OCI-LY3 (cell line): ENCODE measurements around the gene TMEM272.

Experiments
- EZH2phosphoT487 ChIP-seq: fragments of 200-600 bp; shearing (Covaris generic); IDR thresholded peaks from 2 replicates; pipeline ENCODE4 v1.6.1; 2018; ENCODE audit warnings: antibody characterized with exemption, mixed run types, low read depth
- TF ChIP-seq, protein P1 (sequence below): fragments of 200-600, 300-600 bp; sonication (generic); IDR thresholded peaks from 2 replicates; pipeline ENCODE4 v1.5.1; 2014; ENCODE audit warnings: antibody characterized with exemption, low read length, low read depth

DNA sequence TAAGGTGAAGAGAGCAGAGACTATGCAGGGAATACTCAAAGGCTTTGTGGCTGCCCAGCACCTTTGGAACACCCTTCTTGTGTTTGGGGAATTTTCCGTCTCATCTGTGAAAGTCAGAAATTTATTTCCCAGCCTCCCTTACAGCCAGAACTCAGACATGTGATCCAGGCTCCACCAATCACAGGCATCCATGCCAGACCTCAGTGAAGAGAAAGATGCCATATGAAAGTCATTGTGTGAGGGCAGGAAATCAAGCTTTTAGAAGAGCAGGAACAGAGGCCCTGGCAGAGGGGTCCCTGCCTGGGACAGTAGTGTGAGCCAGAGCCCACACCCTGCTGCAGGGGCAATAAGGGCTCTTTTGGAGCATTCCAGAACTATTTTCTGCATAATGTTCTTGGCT is 28.9 kb upstream of the TMEM272 start:
- TF ChIP-seq, protein P1, sequence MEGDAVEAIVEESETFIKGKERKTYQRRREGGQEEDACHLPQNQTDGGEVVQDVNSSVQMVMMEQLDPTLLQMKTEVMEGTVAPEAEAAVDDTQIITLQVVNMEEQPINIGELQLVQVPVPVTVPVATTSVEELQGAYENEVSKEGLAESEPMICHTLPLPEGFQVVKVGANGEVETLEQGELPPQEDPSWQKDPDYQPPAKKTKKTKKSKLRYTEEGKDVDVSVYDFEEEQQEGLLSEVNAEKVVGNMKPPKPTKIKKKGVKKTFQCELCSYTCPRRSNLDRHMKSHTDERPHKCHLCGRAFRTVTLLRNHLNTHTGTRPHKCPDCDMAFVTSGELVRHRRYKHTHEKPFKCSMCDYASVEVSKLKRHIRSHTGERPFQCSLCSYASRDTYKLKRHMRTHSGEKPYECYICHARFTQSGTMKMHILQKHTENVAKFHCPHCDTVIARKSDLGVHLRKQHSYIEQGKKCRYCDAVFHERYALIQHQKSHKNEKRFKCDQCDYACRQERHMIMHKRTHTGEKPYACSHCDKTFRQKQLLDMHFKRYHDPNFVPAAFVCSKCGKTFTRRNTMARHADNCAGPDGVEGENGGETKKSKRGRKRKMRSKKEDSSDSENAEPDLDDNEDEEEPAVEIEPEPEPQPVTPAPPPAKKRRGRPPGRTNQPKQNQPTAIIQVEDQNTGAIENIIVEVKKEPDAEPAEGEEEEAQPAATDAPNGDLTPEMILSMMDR = no peak
- no peak for TF ChIP-seq EZH2phosphoT487
